ENCODE data around the gene CHRM2. TPM values are rescaled to one million over a fixed set of nuclear protein-coding genes. Genes with fewer than 3 reads are reported as not detected.

The CHRM2 gene
- total and polyA plus RNA-seq, 2 of the 4 experiments (the other 2 are of a cell fraction), result 79.3 to 184 TPM

DNA sequence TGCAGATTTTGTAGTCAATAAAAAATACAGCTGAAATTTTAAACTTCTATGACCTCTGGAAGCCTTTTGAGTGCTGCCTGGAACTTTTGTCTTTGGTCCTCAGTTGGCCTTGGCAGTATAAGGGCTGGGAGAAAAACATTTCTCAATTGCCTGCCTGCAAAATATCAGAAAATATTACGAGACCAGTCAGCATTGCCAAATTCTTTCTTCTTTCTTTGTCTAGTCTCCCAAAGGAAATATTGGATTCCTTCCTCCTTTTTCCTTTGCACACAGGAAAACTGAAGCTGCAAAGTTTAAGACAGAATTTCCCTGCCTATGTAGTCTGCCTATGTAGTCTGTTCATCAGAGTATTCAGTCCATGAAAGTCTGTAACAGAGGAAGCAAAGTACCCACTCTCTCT is 95.9 kb downstream of the CHRM2 start:
- ChIA-PET POLR2A (ENCODE audit: unreplicated experiment) (no interaction called here), CTCF (interaction anchor here (0.6 kb wide), 1 partner anchor 40 kb away, joined by 3 read pairs; no protein-coding TSS in a partner anchor)
- no peaks in the 10 kb centered on the region; the same call in 1 of the 2 replicates for H3K9me1 ChIP-seq (ENCODE audit: insufficient read depth, low read length)
- H3K4ac ChIP-seq (ENCODE audit: low read depth, low read length), result peak overlapping the region; percentile 49
- no peak for DNase-seq
- H3K23ac ChIP-seq (ENCODE audit: low read depth, low read length), result peak overlapping the region; percentile 79; the same call in 1 of the 2 replicates
- H3K18ac ChIP-seq (ENCODE audit: low read depth, low read length), result peak overlapping the region; percentile 76; the same call in 1 of the 2 replicates
- H3K36me3 ChIP-seq (ENCODE audit: control insufficient read depth, insufficient read depth, low read length), result peaks cover 14% of the 10 kb centered on the region
- H3K27me3 ChIP-seq (ENCODE audit: control insufficient read depth, insufficient read depth, low read length), result no peaks in the 10 kb centered on the region
- peak overlapping the region; percentile 35; the same call in 1 of the 2 replicates for H3K56ac ChIP-seq (ENCODE audit: extremely low read depth, insufficient read depth, low read length)
- H3K79me1 ChIP-seq (ENCODE audit: low read depth in 1 of 2, low read length in 2 of 2), result peaks cover 27 to 48% of the 10 kb centered on the region in 2 experiments
- dilution Hi-C loops (cut with HindIII; ENCODE audit: low sequenced_read_pairs, unreplicated experiment) (no loop called here), in situ Hi-C loops (cut with MboI; ENCODE audit: low sequenced_read_pairs) (no loop called here), intact Hi-C loops (cut with micrococcal nuclease) (loop anchor here (5.0 kb wide), 1 partner anchor 183 kb away; no protein-coding TSS in a partner anchor)
- no peak; the same call in 1 of the 2 replicates for ATAC-seq (ENCODE audit: low read depth)
- peak overlapping the region; percentile 71; the same call in 1 of the 2 replicates for H4K91ac ChIP-seq (ENCODE audit: insufficient read depth, low read depth, low read length)
- TF ChIP-seq, protein P1, sequence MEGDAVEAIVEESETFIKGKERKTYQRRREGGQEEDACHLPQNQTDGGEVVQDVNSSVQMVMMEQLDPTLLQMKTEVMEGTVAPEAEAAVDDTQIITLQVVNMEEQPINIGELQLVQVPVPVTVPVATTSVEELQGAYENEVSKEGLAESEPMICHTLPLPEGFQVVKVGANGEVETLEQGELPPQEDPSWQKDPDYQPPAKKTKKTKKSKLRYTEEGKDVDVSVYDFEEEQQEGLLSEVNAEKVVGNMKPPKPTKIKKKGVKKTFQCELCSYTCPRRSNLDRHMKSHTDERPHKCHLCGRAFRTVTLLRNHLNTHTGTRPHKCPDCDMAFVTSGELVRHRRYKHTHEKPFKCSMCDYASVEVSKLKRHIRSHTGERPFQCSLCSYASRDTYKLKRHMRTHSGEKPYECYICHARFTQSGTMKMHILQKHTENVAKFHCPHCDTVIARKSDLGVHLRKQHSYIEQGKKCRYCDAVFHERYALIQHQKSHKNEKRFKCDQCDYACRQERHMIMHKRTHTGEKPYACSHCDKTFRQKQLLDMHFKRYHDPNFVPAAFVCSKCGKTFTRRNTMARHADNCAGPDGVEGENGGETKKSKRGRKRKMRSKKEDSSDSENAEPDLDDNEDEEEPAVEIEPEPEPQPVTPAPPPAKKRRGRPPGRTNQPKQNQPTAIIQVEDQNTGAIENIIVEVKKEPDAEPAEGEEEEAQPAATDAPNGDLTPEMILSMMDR (conservative IDR thresholded peaks at IDR 0.05; ENCODE audit: low read depth, low read length), result no peak
- TF ChIP-seq MXI1 (IDR thresholded peaks at IDR 0.05; ENCODE audit: borderline replicate concordance, low read depth, low read length) (no peak), MAZ (IDR thresholded peaks at IDR 0.05; ENCODE audit: borderline replicate concordance, low read depth, low read length) (no peak), SMC3 (IDR thresholded peaks at IDR 0.05; ENCODE audit: low read depth, low read length) (no peak), MAFK (IDR thresholded peaks at IDR 0.05; ENCODE audit: low read depth, low read length) (no peak), CHD1 (IDR thresholded peaks at IDR 0.05; ENCODE audit: low read depth, low read length) (no peak), CEBPB (IDR thresholded peaks at IDR 0.05; ENCODE audit: low read depth, low read length) (no peak), BHLHE40 (IDR thresholded peaks at IDR 0.05; ENCODE audit: low read depth, low read length) (no peak), NFE2L2 (IDR thresholded peaks at IDR 0.05; ENCODE audit: low read depth, low read length) (no peak), RAD21 (IDR thresholded peaks at IDR 0.05; ENCODE audit: low read length) (no peak), RCOR1 (IDR thresholded peaks at IDR 0.05; ENCODE audit: insufficient replicate concordance, low read length) (no peak)
- TF ChIP-seq, protein P2, sequence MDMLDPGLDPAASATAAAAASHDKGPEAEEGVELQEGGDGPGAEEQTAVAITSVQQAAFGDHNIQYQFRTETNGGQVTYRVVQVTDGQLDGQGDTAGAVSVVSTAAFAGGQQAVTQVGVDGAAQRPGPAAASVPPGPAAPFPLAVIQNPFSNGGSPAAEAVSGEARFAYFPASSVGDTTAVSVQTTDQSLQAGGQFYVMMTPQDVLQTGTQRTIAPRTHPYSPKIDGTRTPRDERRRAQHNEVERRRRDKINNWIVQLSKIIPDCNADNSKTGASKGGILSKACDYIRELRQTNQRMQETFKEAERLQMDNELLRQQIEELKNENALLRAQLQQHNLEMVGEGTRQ (IDR thresholded peaks at IDR 0.05; ENCODE audit: low read depth, low read length), result no peak
- TF ChIP-seq, protein P3, sequence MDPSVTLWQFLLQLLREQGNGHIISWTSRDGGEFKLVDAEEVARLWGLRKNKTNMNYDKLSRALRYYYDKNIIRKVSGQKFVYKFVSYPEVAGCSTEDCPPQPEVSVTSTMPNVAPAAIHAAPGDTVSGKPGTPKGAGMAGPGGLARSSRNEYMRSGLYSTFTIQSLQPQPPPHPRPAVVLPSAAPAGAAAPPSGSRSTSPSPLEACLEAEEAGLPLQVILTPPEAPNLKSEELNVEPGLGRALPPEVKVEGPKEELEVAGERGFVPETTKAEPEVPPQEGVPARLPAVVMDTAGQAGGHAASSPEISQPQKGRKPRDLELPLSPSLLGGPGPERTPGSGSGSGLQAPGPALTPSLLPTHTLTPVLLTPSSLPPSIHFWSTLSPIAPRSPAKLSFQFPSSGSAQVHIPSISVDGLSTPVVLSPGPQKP (IDR thresholded peaks at IDR 0.05; ENCODE audit: borderline replicate concordance, low read depth, low read length), result no peak
- H3K4me1 ChIP-seq (ENCODE audit: control insufficient read depth, insufficient read depth, low read length), result peaks cover 13% of the 10 kb centered on the region
- 0 out of 2 replicates have a peak overlapping the region, but pooled peaks have one; percentile 49 for H3K9ac ChIP-seq (ENCODE audit: low read depth, low read length)
- peak overlapping the region; percentile 7; the same call in 1 of the 3 replicates for H2BK15ac ChIP-seq (ENCODE audit: low read depth, low read length)
- no peaks in the 10 kb centered on the region for H4K20me1 ChIP-seq (ENCODE audit: insufficient read depth, low read length)
- H2BK5ac ChIP-seq (ENCODE audit: low read depth, low read length, poor library complexity, severe bottlenecking), result peak overlapping the region; percentile 80
- H4K8ac ChIP-seq (ENCODE audit: low read depth in 2 of 2, low read length in 2 of 2), result peak overlapping the region; percentile 25 to 91; a peak in 2 of 4 replicates
- peak overlapping the region; percentile 84 for H2BK20ac ChIP-seq (ENCODE audit: low read depth, low read length)
- no peak overlapping the region for H2AFZ ChIP-seq (replicated peaks; ENCODE audit: low read length, poor library complexity)
- H3K4me2 ChIP-seq (ENCODE audit: low read depth, low read length), result peak overlapping the region; percentile 7; the same call in 1 of the 2 replicates
- H3K27ac ChIP-seq (ENCODE audit: insufficient read depth, low read length), result peak overlapping the region; percentile 74; the same call in 1 of the 2 replicates
- H4K5ac ChIP-seq (ENCODE audit: low read depth, low read length), result peak overlapping the region; percentile 24; the same call in 1 of the 2 replicates
- peak overlapping the region; percentile 86 for H2BK120ac ChIP-seq (ENCODE audit: low read depth, low read length)
- WGBS, 2 experiments (ENCODE audit: extremely low coverage in 2 of 2, insufficient read length in 1 of 2), result no CpG with 5 or more reads among the region's 1 CpG
- BruUV-seq (replicated peaks), result no TSS peak
- no peak overlapping the region for H3K4me3 ChIP-seq (ENCODE audit: insufficient read depth, low read depth, low read length)
- no peaks in the 10 kb centered on the region for H3K9me3 ChIP-seq (ENCODE audit: control insufficient read depth, insufficient read depth, low read length)
- H2AK5ac ChIP-seq (ENCODE audit: low read depth, low read length), result no peak overlapping the region; the same call in 1 of the 2 replicates
- peak overlapping the region; percentile 53 for H3K14ac ChIP-seq (replicated peaks; ENCODE audit: low read depth, low read length)
- no peak overlapping the region for H2AK9ac ChIP-seq (replicated peaks; ENCODE audit: low read depth, low read length, poor library complexity)
